Measurements from ENCODE around the gene SLC13A2.

DNA sequence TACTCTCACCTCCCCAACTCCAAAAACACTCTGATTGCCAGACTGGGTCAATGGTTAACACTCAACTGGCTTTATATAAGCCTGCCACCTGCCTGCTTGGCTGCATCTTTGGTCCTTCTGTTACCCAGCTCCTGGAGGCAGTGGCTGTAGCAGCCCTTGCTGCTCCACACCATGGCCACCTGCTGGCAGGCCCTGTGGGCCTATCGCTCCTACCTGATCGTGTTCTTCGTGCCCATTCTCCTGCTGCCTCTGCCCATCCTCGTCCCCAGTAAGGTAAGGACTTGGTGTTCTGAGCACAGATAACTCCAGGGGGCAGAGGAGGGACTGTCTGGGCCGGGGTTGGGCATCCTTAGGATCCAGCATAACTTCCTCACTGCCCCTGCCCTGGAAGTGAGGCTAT is at the start of gene SLC13A2:
- TF ChIP-seq, protein P1, sequence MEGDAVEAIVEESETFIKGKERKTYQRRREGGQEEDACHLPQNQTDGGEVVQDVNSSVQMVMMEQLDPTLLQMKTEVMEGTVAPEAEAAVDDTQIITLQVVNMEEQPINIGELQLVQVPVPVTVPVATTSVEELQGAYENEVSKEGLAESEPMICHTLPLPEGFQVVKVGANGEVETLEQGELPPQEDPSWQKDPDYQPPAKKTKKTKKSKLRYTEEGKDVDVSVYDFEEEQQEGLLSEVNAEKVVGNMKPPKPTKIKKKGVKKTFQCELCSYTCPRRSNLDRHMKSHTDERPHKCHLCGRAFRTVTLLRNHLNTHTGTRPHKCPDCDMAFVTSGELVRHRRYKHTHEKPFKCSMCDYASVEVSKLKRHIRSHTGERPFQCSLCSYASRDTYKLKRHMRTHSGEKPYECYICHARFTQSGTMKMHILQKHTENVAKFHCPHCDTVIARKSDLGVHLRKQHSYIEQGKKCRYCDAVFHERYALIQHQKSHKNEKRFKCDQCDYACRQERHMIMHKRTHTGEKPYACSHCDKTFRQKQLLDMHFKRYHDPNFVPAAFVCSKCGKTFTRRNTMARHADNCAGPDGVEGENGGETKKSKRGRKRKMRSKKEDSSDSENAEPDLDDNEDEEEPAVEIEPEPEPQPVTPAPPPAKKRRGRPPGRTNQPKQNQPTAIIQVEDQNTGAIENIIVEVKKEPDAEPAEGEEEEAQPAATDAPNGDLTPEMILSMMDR (optimal IDR thresholded peaks at IDR 0.05 in 1 of 3, IDR thresholded peaks at IDR 0.05 in 1 of 3, conservative IDR thresholded peaks at IDR 0.05 in 1 of 3; ENCODE audit: extremely low read depth in 1 of 3, insufficient read depth in 2 of 3, low read length in 3 of 3): peak in 1 of 3 experiments; percentile 16
- TF ChIP-seq EZH2 (IDR thresholded peaks at IDR 0.05; ENCODE audit: low read length): no peak

Measured in keratinocyte (primary cell).